ENCODE results near the gene NCOA3. TPM values are rescaled to one million over a fixed set of nuclear protein-coding genes. Genes with fewer than 3 reads are reported as not detected.

The NCOA3 gene
- total RNA-seq, 1 experiment from 2014 or later, result 23.3 TPM

DNA sequence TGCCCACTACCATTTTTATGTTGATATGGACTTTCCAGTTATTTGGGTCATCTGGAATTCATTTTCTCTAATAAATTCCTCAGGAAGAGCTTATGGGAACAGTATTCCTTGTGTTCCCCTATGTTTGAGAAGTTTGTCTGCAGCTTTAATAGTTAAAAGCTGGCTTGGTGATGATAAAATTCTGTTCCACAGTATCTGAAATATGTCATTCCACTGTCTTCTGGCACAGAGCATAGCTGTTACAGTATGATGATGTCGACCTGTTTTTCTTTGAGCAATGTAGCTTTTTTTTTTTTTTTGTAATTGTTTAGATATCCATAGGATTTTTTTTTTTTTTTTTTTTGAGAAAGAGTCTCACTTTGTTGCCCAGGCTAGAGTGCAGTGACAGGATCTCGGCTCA lies 43.2 kb downstream of the NCOA3 start:
- no peak overlapping the region for H2BK12ac ChIP-seq (ENCODE audit: insufficient read length, low read depth, low read length)
- H2BK20ac ChIP-seq (ENCODE audit: low read depth, low read length, poor library complexity, severe bottlenecking), result no peak overlapping the region
- no peak overlapping the region for H2BK5ac ChIP-seq (ENCODE audit: insufficient read length, low read length)
- H4K91ac ChIP-seq (ENCODE audit: insufficient read length, low read depth, low read length), result no peak overlapping the region
- no peak overlapping the region for H3K27ac ChIP-seq (ENCODE audit: insufficient read length, low read depth, low read length)
- H3K4me1 ChIP-seq (ENCODE audit: insufficient read depth, low read length), result peaks cover 2% of the 10 kb centered on the region; the same call in 1 of the 2 replicates
- H3K56ac ChIP-seq (ENCODE audit: insufficient read length, low read depth, low read length), result no peak overlapping the region
- H3K79me2 ChIP-seq (ENCODE audit: insufficient read depth, low read length), result peaks cover 7% of the 10 kb centered on the region; the same call in 1 of the 2 replicates
- no peak overlapping the region for H2BK120ac ChIP-seq (ENCODE audit: low read depth, low read length, poor library complexity, severe bottlenecking)
- no peak overlapping the region for H3K9ac ChIP-seq (ENCODE audit: extremely low read depth, insufficient read length, low read length)
- H3K14ac ChIP-seq (ENCODE audit: insufficient read depth, low read length), result no peak overlapping the region
- H3K27me3 Mint-ChIP-seq (ENCODE audit: low read depth), result no peaks in the 10 kb centered on the region
- no peak overlapping the region for H3K18ac ChIP-seq (ENCODE audit: insufficient read length, low read depth, low read length)
- TF ChIP-seq CTCF (conservative IDR thresholded peaks at IDR 0.05), result no peak
- H4K5ac ChIP-seq (ENCODE audit: insufficient read length, low read depth, low read length), result no peak overlapping the region
- no peaks in the 10 kb centered on the region for H3K9me3 ChIP-seq (ENCODE audit: control insufficient read depth, low read depth, low read length)
- H2BK15ac ChIP-seq (ENCODE audit: low read depth, low read length), result no peak overlapping the region
- 0 out of 7 replicates have a peak overlapping the region, but pooled peaks of 1 of the 3 experiments have one; percentile 48 for H3K27ac Mint-ChIP-seq
- H3K4me2 ChIP-seq (ENCODE audit: insufficient read depth, insufficient read length, low read length), result no peak overlapping the region
- H3K79me1 ChIP-seq (ENCODE audit: insufficient read depth, low read depth, low read length, poor library complexity, severe bottlenecking), result peaks cover 12% of the 10 kb centered on the region
- H3K4me3 Mint-ChIP-seq, result no peak overlapping the region
- H2AK5ac ChIP-seq (ENCODE audit: insufficient read length, low read length), result no peak overlapping the region
- H3K27me3 ChIP-seq (ENCODE audit: insufficient read depth, low read length), result no peaks in the 10 kb centered on the region
- no peak overlapping the region for H4K8ac ChIP-seq (replicated peaks; ENCODE audit: insufficient read length, low read depth, low read length)
- H3T11ph ChIP-seq (ENCODE audit: low read length), result no peak overlapping the region
- peaks cover 33 to 53% of the 10 kb centered on the region in 2 experiments for H3K4me1 Mint-ChIP-seq
- no peak overlapping the region for H3K4ac ChIP-seq (ENCODE audit: low read depth, low read length)
- H3K9me3 Mint-ChIP-seq, result no peaks in the 10 kb centered on the region
- no peak for DNase-seq
- H2AFZ ChIP-seq (ENCODE audit: low read length), result no peak overlapping the region
- no peaks in the 10 kb centered on the region for H3K23me2 ChIP-seq (ENCODE audit: insufficient read length, low read depth, low read length, poor library complexity, severe bottlenecking)
- H3K36me3 Mint-ChIP-seq (ENCODE audit: insufficient read depth in 1 of 3, low read depth in 3 of 3), result peaks cover 0 to 3% (median 0%) of the 10 kb centered on the region in 3 experiments; a peak in 2 of 7 replicates
- H4K20me1 ChIP-seq (ENCODE audit: control insufficient read depth, insufficient read depth, insufficient read length), result no peaks in the 10 kb centered on the region
- WGBS (ENCODE audit: extremely low coverage, insufficient read length, low lambda C conversion rate), result no CpG with 5 or more reads among the region's 2 CpGs
- H3K23ac ChIP-seq (ENCODE audit: insufficient read length, low read depth, low read length), result no peak overlapping the region

Data from H9 (cell line).